IMR-90 (cell line): ENCODE measurements around the gene SRGAP3. TPM values are rescaled to one million over a fixed set of nuclear protein-coding genes. Genes with fewer than 3 reads are reported as not detected.

Experiments
- ATAC-seq: fragments of 200-7000 bp; cut with Tn5 transposase; 2 replicates; pipeline ENCODE4 v1.9.1; 2020; ENCODE audit warnings: low read depth, mild to moderate bottlenecking, moderate library complexity
- BruUV-seq: library from RNA; stranded (reverse); fragments of 400-500 nt; replicated peaks from 2 replicates; lab custom pipeline; 2021; lab: Mats Ljungman, UMichigan
- CTCF ChIA-PET: fragments of 300-600 bp; formaldehyde crosslinking; extraction: SDS; loops from one replicate; lab custom pipeline; 2021; ENCODE audit warnings: antibody characterized with exemption; lab: Yijun Ruan, JAX
- POLR2A ChIA-PET: fragments of 300-600 bp; sonication (Branson Sonifier 250); formaldehyde crosslinking; loops from one replicate; lab custom pipeline; 2022; ENCODE audit warnings: antibody characterized with exemption; ENCODE audit not compliant: unreplicated experiment; lab: Charles Lee
- DNase-seq: peaks from one replicate; pipeline ENCODE4 v3.0.0; 2013
- H2AFZ ChIP-seq: replicated peaks from 2 replicates; pipeline ENCODE3; 2013; ENCODE audit warnings: low read length, mild to moderate bottlenecking; ENCODE audit not compliant: poor library complexity
- H2AK5ac ChIP-seq: 2 replicates; pipeline ENCODE4 v1.6.1; 2013; ENCODE audit warnings: low read depth, low read length, inconsistent platforms
- H2AK9ac ChIP-seq: replicated peaks from 2 replicates; pipeline ENCODE3; 2013; ENCODE audit warnings: mild to moderate bottlenecking, low read depth, low read length, moderate library complexity; ENCODE audit not compliant: poor library complexity
- H2BK120ac ChIP-seq: 2 replicates; pipeline ENCODE4 v1.6.1; 2013; ENCODE audit warnings: low read depth, low read length, inconsistent platforms
- H2BK15ac ChIP-seq: 3 replicates; pipeline ENCODE4 v1.6.1; 2013; ENCODE audit warnings: low read depth, low read length, inconsistent platforms
- H2BK20ac ChIP-seq: 2 replicates; pipeline ENCODE4 v1.6.1; 2013; ENCODE audit warnings: low read depth, mild to moderate bottlenecking, inconsistent platforms, low read length, moderate library complexity
- H2BK5ac ChIP-seq: 2 replicates; pipeline ENCODE4 v1.6.1; 2013; ENCODE audit warnings: mild to moderate bottlenecking, low read depth, low read length, inconsistent platforms; ENCODE audit not compliant: poor library complexity, severe bottlenecking
- H3K14ac ChIP-seq: replicated peaks from 2 replicates; pipeline ENCODE4 v1.6.1; 2013; ENCODE audit warnings: low read depth, low read length, inconsistent platforms
- H3K18ac ChIP-seq: 2 replicates; pipeline ENCODE4 v1.6.1; 2013; ENCODE audit warnings: low read depth, low read length, control low read depth
- H3K23ac ChIP-seq: 2 replicates; pipeline ENCODE4 v1.6.1; 2013; ENCODE audit warnings: low read depth, low read length, inconsistent platforms
- H3K27ac ChIP-seq: 2 replicates; pipeline ENCODE4 v1.5.1; 2013; ENCODE audit warnings: mild to moderate bottlenecking, control low read depth, low read length; ENCODE audit not compliant: insufficient read depth
- H3K27me3 ChIP-seq: 2 replicates; pipeline ENCODE4 v1.6.1; 2013; ENCODE audit warnings: low read length; ENCODE audit not compliant: control insufficient read depth, insufficient read depth
- H3K36me3 ChIP-seq: 2 replicates; pipeline ENCODE4 v1.6.1; 2013; ENCODE audit warnings: low read length, mixed read lengths; ENCODE audit not compliant: control insufficient read depth, insufficient read depth
- H3K4ac ChIP-seq: 2 replicates; pipeline ENCODE4 v1.6.1; 2013; ENCODE audit warnings: low read depth, low read length, inconsistent platforms
- H3K4me1 ChIP-seq: 2 replicates; pipeline ENCODE4 v1.6.1; 2013; ENCODE audit warnings: low read length, mixed read lengths; ENCODE audit not compliant: control insufficient read depth, insufficient read depth
- H3K4me2 ChIP-seq: 2 replicates; pipeline ENCODE4 v1.6.1; 2013; ENCODE audit warnings: low read depth, mild to moderate bottlenecking, control low read depth, low read length, moderate library complexity
- H3K4me3 ChIP-seq: 2 replicates; pipeline ENCODE4 v1.5.1; 2013; ENCODE audit warnings: low read depth, mild to moderate bottlenecking, control low read depth, low read length, moderate library complexity; ENCODE audit not compliant: insufficient read depth
- H3K56ac ChIP-seq: 2 replicates; pipeline ENCODE4 v1.6.1; 2013; ENCODE audit warnings: low read length, inconsistent platforms; ENCODE audit not compliant: insufficient read depth; ENCODE audit errors: extremely low read depth
- H3K79me1 ChIP-seq, 2 experiments: 2 replicates each; pipeline ENCODE4 v1.6.1; 2013; ENCODE audit warnings: low read length in 2 of 2, inconsistent platforms in 1 of 2, low read depth in 1 of 2
- H3K9ac ChIP-seq: 2 replicates; pipeline ENCODE4 v1.6.1; 2013; ENCODE audit warnings: low read depth, low read length, control low read depth
- H3K9me1 ChIP-seq: 2 replicates; pipeline ENCODE4 v1.6.1; 2013; ENCODE audit warnings: low read length, inconsistent platforms; ENCODE audit not compliant: insufficient read depth
- H3K9me3 ChIP-seq: 2 replicates; pipeline ENCODE4 v1.6.1; 2013; ENCODE audit warnings: low read length; ENCODE audit not compliant: control insufficient read depth, insufficient read depth
- H4K20me1 ChIP-seq: 2 replicates; pipeline ENCODE4 v1.6.1; 2013; ENCODE audit warnings: low read length, inconsistent platforms; ENCODE audit not compliant: insufficient read depth
- H4K5ac ChIP-seq: 2 replicates; pipeline ENCODE4 v1.6.1; 2013; ENCODE audit warnings: mild to moderate bottlenecking, low read depth, low read length, control low read depth
- H4K8ac ChIP-seq, 2 experiments: 2 replicates each; pipeline ENCODE4 v1.6.1; 2013; ENCODE audit warnings: low read depth in 2 of 2, low read length in 2 of 2, control low read depth in 1 of 2, inconsistent platforms in 1 of 2
- H4K91ac ChIP-seq: 2 replicates; pipeline ENCODE4 v1.6.1; 2013; ENCODE audit warnings: low read depth, low read length, inconsistent platforms; ENCODE audit not compliant: insufficient read depth
- BHLHE40 ChIP-seq: fragments of 150-350 bp; IDR thresholded peaks from 2 replicates; pipeline ENCODE4 v1.6.1; 2016; ENCODE audit warnings: mild to moderate bottlenecking, low read depth, low read length
- CEBPB ChIP-seq: IDR thresholded peaks from 2 replicates; pipeline ENCODE4 v1.6.1; 2012; ENCODE audit warnings: low read depth, low read length, improper control_type of control experiment
- CTCF ChIP-seq: conservative IDR thresholded peaks from 2 replicates; pipeline ENCODE4 v1.5.1; 2012; ENCODE audit warnings: mild to moderate bottlenecking, low read depth, low read length, improper control_type of control experiment
- ELK1 ChIP-seq: fragments of 150-350 bp; IDR thresholded peaks from 2 replicates; pipeline ENCODE4 v1.6.1; 2016; ENCODE audit warnings: low read depth, mild to moderate bottlenecking, low read length, moderate library complexity, borderline replicate concordance
- MAZ ChIP-seq: IDR thresholded peaks from 2 replicates; pipeline ENCODE4 v1.6.1; 2012; ENCODE audit warnings: low read depth, mild to moderate bottlenecking, low read length, improper control_type of control experiment, moderate library complexity, borderline replicate concordance
- SMC3 ChIP-seq: fragments of 150-350 bp; IDR thresholded peaks from 2 replicates; pipeline ENCODE4 v1.6.1; 2016; ENCODE audit warnings: low read depth, mild to moderate bottlenecking, antibody characterized with exemption, low read length, moderate library complexity
- WGBS, 2 experiments: methylation state at CpG; one replicate each; pipeline versions ENCODE4 v1.1.5 to v1.1.7; 2013; ENCODE audit warnings: missing lambda C conversion rate in 2 of 2; ENCODE audit not compliant: insufficient read length in 1 of 2; ENCODE audit errors: extremely low coverage in 2 of 2; 5-methylcytosine and 5-hydroxymethylcytosine counted together
- dilution Hi-C: fragments of 300-500 bp; cut with HindIII; formaldehyde crosslinking; loops from one replicate; pipeline ENCODE4 v1.14.3; 2018; ENCODE audit warnings: low sequenced_read_pairs; ENCODE audit not compliant: unreplicated experiment
- in situ Hi-C: fragments of 300-500 bp; cut with MboI; formaldehyde crosslinking; loops from 3 replicates; pipeline ENCODE4 v1.14.3; 2019; ENCODE audit warnings: low sequenced_read_pairs, inconsistent platforms, mixed read lengths
- intact Hi-C: fragments of 100-400 bp; cut with micrococcal nuclease; formaldehyde crosslinking; loops from 2 replicates; pipeline ENCODE4 v1.10.0; 2022
- polyA plus RNA-seq, 3 experiments: library from polyadenylated mRNA; depleted of rRNA; stranded (reverse); fragments of >200 nt; gene quantifications; 2 replicates each; pipeline ENCODE4 v1.2.3, GENCODE V29; 2012; ENCODE audit warnings: low replicate concordance in 1 of 3
- total RNA-seq: library from RNA; depleted of rRNA; stranded (reverse); fragments of >200 nt; gene quantifications from 2 replicates; pipeline ENCODE4 v1.2.3, GENCODE V29; 2012

The SRGAP3 gene
- total and polyA plus RNA-seq, 2 of the 4 experiments (the other 2 are of a cell fraction): 0.68 to 1.4 TPM

- Histone ChIP-seq H4K91ac (no peak overlapping the region), H3K18ac (no peak overlapping the region), H2BK5ac (no peak overlapping the region), H3K9me3 (no peaks in the 10 kb centered on the region), H3K4me1 (no peaks in the 10 kb centered on the region), H4K20me1 (no peaks in the 10 kb centered on the region), H3K23ac (no peak overlapping the region), H3K4ac (no peak overlapping the region), H2BK15ac (no peak overlapping the region), H4K5ac (no peak overlapping the region), H2AK9ac (no peak overlapping the region), H3K27me3 (peaks cover 4% of the 10 kb centered on the region; the same call in 1 of the 2 replicates), H3K36me3 (no peaks in the 10 kb centered on the region), H2AK5ac (no peak overlapping the region), H3K27ac (no peak overlapping the region), H3K9ac (no peak overlapping the region), H2BK120ac (no peak overlapping the region), H3K9me1 (no peaks in the 10 kb centered on the region), H3K4me3 (no peak overlapping the region), H2AFZ (no peak overlapping the region), H3K56ac (no peak overlapping the region), H2BK20ac (no peak overlapping the region), H3K4me2 (no peak overlapping the region), H3K79me1 (no peaks in the 10 kb centered on the region), H4K8ac (no peak overlapping the region), H3K14ac (no peak overlapping the region)
- no TSS peak for BruUV-seq
- ChIA-PET CTCF (no interaction called here), POLR2A (no interaction called here)
- TF ChIP-seq MAZ (no peak), BHLHE40 (no peak), CEBPB (no peak), CTCF (no peak), ELK1 (no peak), SMC3 (no peak)
- WGBS, 2 experiments: 60% methylated on average over 2 of the region's 5 CpGs; no CpG with 5 or more reads in 1 of the 2 experiments
- dilution Hi-C loops (no loop called here), in situ Hi-C loops (no loop called here), intact Hi-C loops (no loop called here)
- DNase-seq (no peak), ATAC-seq (no peak)
Measured at GRCh38 chr3:9170851-9171160, 78.6 kb downstream of the SRGAP3 start.
